ENCODE measurements around the gene SYAP1. TPM values are rescaled to one million over a fixed set of nuclear protein-coding genes. Genes with fewer than 3 reads are reported as not detected.

SYAP1 gene
- total and polyA plus RNA-seq, 4 donors, result 9.6 to 29.0 (median 21.3) TPM

DNA sequence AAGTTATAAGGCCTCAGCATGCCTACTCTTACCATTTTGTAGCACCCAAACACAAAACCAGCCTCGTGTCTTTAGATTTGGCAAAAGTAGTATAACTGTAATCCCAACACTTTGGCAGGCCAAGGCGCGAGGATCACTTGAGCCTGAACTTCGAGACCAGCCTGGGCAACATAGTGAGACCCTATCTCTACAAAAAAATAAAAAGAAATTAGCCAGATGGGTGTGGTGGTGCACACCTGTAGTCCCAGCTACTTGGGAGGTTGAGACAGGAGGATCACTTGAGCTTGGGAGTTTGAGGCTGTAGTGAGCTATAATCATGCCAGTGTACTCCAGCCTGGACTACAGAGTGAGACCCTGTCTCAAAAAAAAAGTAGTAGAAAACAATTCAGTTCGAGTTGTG is 17.6 kb downstream of the SYAP1 start:
- TF ChIP-seq RXRA (IDR thresholded peaks at IDR 0.05) (no peak), FOXA1 (IDR thresholded peaks at IDR 0.05) (no peak), JUND (IDR thresholded peaks at IDR 0.05) (no peak), NR2F2 (IDR thresholded peaks at IDR 0.05) (no peak)
- TF ChIP-seq, protein P1, sequence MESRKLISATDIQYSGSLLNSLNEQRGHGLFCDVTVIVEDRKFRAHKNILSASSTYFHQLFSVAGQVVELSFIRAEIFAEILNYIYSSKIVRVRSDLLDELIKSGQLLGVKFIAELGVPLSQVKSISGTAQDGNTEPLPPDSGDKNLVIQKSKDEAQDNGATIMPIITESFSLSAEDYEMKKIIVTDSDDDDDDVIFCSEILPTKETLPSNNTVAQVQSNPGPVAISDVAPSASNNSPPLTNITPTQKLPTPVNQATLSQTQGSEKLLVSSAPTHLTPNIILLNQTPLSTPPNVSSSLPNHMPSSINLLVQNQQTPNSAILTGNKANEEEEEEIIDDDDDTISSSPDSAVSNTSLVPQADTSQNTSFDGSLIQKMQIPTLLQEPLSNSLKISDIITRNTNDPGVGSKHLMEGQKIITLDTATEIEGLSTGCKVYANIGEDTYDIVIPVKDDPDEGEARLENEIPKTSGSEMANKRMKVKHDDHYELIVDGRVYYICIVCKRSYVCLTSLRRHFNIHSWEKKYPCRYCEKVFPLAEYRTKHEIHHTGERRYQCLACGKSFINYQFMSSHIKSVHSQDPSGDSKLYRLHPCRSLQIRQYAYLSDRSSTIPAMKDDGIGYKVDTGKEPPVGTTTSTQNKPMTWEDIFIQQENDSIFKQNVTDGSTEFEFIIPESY (IDR thresholded peaks at IDR 0.05), result no peak
- WGBS, result 78% methylated on average over 5 of the region's 5 CpGs
- Histone ChIP-seq H3K9me3 (ENCODE audit: control insufficient read depth in 4 of 4, low read length in 3 of 4) (no peaks in the 10 kb centered on the region), H3K4me1 (ENCODE audit: control insufficient read depth in 4 of 4, insufficient read depth in 4 of 4, low read length in 3 of 4) (peaks cover 1 to 10% (median 5%) of the 10 kb centered on the region in 4 donors), H3K4me3 (ENCODE audit: low read depth in 1 of 3, low read length in 3 of 3) (no peak overlapping the region), H3K27ac (ENCODE audit: low read depth in 1 of 2, low read length in 2 of 2) (no peak overlapping the region), H3K9ac (ENCODE audit: low read depth in 1 of 2, low read length in 2 of 2) (no peak overlapping the region), H3K36me3 (ENCODE audit: control insufficient read depth in 4 of 4, insufficient read depth in 3 of 4, low read depth in 1 of 4, low read length in 3 of 4) (peaks cover 1 to 28% (median 10%) of the 10 kb centered on the region in 4 donors), H3K27me3 (ENCODE audit: control insufficient read depth in 4 of 4, insufficient read depth in 4 of 4, low read length in 3 of 4) (no peaks in the 10 kb centered on the region)
- no peak for DNase-seq (ENCODE audit: low spot score)

DNA sequence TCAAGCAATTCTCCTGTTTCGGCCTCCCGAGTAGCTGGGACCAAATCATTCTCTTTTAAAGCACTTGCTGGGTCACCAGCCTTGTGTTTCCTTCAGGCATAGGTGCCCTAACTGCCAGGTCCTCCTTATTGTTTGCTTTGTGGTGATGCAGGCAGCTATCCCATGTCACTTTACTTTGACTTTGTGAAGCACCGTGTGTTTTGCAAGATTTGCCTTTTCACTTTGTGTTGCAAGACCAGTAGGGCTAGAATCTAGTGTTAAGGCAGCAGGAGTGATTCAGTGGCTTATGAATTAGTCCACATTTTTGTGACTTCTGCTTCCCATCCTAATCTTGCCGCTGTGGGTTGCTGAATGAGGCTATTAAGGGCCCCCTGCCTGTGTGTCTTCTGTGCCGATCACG is 20.2 kb downstream of the SYAP1 start:
- peaks cover 1 to 38% (median 14%) of the 10 kb centered on the region in 4 donors for H3K36me3 ChIP-seq (ENCODE audit: control insufficient read depth in 4 of 4, insufficient read depth in 3 of 4, low read depth in 1 of 4, low read length in 3 of 4)
- H3K9me3 ChIP-seq (ENCODE audit: control insufficient read depth in 4 of 4, low read length in 3 of 4), result no peaks in the 10 kb centered on the region
- no peak overlapping the region for H3K9ac ChIP-seq (ENCODE audit: low read depth in 1 of 2, low read length in 2 of 2)
- H3K4me3 ChIP-seq (ENCODE audit: low read depth in 1 of 3, low read length in 3 of 3), result no peak overlapping the region
- no peak for DNase-seq (ENCODE audit: low spot score)
- WGBS, result 20% methylated on average over 6 of the region's 6 CpGs
- peak overlapping the region; percentile 30 to 80 for H3K27ac ChIP-seq (ENCODE audit: low read depth in 1 of 2, low read length in 2 of 2)
- H3K4me1 ChIP-seq (ENCODE audit: control insufficient read depth in 4 of 4, insufficient read depth in 4 of 4, low read length in 3 of 4), result peaks cover 2 to 20% (median 14%) of the 10 kb centered on the region in 4 donors
- TF ChIP-seq, protein P2, sequence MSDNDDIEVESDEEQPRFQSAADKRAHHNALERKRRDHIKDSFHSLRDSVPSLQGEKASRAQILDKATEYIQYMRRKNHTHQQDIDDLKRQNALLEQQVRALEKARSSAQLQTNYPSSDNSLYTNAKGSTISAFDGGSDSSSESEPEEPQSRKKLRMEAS (IDR thresholded peaks at IDR 0.05), result no peak
- TF ChIP-seq GABPA (IDR thresholded peaks at IDR 0.05 in 1 of 2, conservative IDR thresholded peaks at IDR 0.05 in 1 of 2) (no peak), FOXA2 (IDR thresholded peaks at IDR 0.05) (peak; percentile 6), FOXA1 (IDR thresholded peaks at IDR 0.05) (peak; percentile 19), HNF4A (conservative IDR thresholded peaks at IDR 0.05) (peak; percentile 55 to 61), RAD21 (IDR thresholded peaks at IDR 0.05) (no peak), EGR1 (IDR thresholded peaks at IDR 0.05; ENCODE audit: low read depth in 2 of 2) (no peak), NR2F2 (IDR thresholded peaks at IDR 0.05) (no peak), HNF4G (IDR thresholded peaks at IDR 0.05) (no peak), TAF1 (conservative IDR thresholded peaks at IDR 0.05) (no peak), RXRA (IDR thresholded peaks at IDR 0.05) (peak; percentile 51 to 69), JUND (IDR thresholded peaks at IDR 0.05) (peak in 1 of 2 donors; percentile 28), SP1 (IDR thresholded peaks at IDR 0.05) (peak; percentile 66), YY1 (IDR thresholded peaks at IDR 0.05) (peak; percentile 52)
- TF ChIP-seq, protein P3, sequence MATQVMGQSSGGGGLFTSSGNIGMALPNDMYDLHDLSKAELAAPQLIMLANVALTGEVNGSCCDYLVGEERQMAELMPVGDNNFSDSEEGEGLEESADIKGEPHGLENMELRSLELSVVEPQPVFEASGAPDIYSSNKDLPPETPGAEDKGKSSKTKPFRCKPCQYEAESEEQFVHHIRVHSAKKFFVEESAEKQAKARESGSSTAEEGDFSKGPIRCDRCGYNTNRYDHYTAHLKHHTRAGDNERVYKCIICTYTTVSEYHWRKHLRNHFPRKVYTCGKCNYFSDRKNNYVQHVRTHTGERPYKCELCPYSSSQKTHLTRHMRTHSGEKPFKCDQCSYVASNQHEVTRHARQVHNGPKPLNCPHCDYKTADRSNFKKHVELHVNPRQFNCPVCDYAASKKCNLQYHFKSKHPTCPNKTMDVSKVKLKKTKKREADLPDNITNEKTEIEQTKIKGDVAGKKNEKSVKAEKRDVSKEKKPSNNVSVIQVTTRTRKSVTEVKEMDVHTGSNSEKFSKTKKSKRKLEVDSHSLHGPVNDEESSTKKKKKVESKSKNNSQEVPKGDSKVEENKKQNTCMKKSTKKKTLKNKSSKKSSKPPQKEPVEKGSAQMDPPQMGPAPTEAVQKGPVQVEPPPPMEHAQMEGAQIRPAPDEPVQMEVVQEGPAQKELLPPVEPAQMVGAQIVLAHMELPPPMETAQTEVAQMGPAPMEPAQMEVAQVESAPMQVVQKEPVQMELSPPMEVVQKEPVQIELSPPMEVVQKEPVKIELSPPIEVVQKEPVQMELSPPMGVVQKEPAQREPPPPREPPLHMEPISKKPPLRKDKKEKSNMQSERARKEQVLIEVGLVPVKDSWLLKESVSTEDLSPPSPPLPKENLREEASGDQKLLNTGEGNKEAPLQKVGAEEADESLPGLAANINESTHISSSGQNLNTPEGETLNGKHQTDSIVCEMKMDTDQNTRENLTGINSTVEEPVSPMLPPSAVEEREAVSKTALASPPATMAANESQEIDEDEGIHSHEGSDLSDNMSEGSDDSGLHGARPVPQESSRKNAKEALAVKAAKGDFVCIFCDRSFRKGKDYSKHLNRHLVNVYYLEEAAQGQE (IDR thresholded peaks at IDR 0.05), result peak; percentile 57
- TF ChIP-seq, protein P4, sequence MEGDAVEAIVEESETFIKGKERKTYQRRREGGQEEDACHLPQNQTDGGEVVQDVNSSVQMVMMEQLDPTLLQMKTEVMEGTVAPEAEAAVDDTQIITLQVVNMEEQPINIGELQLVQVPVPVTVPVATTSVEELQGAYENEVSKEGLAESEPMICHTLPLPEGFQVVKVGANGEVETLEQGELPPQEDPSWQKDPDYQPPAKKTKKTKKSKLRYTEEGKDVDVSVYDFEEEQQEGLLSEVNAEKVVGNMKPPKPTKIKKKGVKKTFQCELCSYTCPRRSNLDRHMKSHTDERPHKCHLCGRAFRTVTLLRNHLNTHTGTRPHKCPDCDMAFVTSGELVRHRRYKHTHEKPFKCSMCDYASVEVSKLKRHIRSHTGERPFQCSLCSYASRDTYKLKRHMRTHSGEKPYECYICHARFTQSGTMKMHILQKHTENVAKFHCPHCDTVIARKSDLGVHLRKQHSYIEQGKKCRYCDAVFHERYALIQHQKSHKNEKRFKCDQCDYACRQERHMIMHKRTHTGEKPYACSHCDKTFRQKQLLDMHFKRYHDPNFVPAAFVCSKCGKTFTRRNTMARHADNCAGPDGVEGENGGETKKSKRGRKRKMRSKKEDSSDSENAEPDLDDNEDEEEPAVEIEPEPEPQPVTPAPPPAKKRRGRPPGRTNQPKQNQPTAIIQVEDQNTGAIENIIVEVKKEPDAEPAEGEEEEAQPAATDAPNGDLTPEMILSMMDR (IDR thresholded peaks at IDR 0.05; ENCODE audit: low read depth, low read length, missing input control), result no peak
- TF ChIP-seq, protein P5, sequence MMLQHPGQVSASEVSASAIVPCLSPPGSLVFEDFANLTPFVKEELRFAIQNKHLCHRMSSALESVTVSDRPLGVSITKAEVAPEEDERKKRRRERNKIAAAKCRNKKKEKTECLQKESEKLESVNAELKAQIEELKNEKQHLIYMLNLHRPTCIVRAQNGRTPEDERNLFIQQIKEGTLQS (IDR thresholded peaks at IDR 0.05), result no peak
- TF ChIP-seq, protein P1 (IDR thresholded peaks at IDR 0.05), result no peak
- no peaks in the 10 kb centered on the region for H3K27me3 ChIP-seq (ENCODE audit: control insufficient read depth in 4 of 4, insufficient read depth in 4 of 4, low read length in 3 of 4)

Data from liver (tissue), 9 donors.